Measurements from ENCODE around the gene SHLD1.
"Not testable (repeated sequence)": the region's sequence is repeated elsewhere in the genome, so short reads cannot be mapped to it uniquely, and the experiment has no call there.

SHLD1 gene

DNA sequence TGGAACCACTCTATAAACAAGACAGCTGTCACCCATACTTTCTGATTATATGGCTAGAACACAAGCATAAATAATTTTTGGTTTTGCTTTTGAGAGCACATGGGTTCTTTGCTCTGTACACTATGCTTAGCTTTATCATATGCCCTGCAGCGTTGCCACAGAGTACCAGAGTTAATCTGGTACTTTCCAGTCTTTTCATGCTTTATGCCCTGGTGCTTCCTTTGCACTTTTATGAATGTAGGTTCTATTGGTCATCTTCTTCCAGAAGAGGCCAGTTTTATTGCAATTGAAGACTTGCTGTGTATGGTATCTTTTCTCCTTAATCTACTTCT is 20.8 kb downstream of the SHLD1 start:
- no peak overlapping the region for H3K4me3 ChIP-seq (ENCODE audit: low read depth, low read length)
- TF ChIP-seq, protein P1, sequence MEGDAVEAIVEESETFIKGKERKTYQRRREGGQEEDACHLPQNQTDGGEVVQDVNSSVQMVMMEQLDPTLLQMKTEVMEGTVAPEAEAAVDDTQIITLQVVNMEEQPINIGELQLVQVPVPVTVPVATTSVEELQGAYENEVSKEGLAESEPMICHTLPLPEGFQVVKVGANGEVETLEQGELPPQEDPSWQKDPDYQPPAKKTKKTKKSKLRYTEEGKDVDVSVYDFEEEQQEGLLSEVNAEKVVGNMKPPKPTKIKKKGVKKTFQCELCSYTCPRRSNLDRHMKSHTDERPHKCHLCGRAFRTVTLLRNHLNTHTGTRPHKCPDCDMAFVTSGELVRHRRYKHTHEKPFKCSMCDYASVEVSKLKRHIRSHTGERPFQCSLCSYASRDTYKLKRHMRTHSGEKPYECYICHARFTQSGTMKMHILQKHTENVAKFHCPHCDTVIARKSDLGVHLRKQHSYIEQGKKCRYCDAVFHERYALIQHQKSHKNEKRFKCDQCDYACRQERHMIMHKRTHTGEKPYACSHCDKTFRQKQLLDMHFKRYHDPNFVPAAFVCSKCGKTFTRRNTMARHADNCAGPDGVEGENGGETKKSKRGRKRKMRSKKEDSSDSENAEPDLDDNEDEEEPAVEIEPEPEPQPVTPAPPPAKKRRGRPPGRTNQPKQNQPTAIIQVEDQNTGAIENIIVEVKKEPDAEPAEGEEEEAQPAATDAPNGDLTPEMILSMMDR (IDR thresholded peaks at IDR 0.05; ENCODE audit: control insufficient read depth, extremely low read depth, insufficient read depth): no peak
- no peak for DNase-seq (ENCODE audit: low read depth)

DNA sequence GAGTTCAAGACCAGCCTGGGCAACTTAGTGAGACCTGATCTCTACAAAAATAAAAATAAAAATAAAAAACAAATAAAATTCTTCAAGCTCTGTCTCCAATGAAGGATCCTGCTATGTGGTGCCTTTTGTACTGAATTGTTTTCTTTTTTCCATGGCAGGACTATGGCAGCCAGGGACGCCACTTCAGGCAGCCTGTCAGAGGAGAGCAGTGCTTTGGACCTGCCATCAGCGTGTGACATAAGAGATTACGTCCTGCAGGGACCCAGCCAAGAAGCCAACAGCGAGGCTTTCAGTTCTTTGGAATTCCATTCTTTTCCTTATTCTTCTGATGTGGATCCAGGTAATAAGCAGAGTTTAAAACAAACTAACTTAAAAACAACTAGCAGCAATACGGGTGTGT is 22.5 kb downstream of the SHLD1 start:
- no peak overlapping the region for H3K4me3 ChIP-seq (ENCODE audit: low read depth, low read length)
- TF ChIP-seq, protein P1 (IDR thresholded peaks at IDR 0.05; ENCODE audit: control insufficient read depth, extremely low read depth, insufficient read depth): no peak
- no peak for DNase-seq (ENCODE audit: low read depth)

DNA sequence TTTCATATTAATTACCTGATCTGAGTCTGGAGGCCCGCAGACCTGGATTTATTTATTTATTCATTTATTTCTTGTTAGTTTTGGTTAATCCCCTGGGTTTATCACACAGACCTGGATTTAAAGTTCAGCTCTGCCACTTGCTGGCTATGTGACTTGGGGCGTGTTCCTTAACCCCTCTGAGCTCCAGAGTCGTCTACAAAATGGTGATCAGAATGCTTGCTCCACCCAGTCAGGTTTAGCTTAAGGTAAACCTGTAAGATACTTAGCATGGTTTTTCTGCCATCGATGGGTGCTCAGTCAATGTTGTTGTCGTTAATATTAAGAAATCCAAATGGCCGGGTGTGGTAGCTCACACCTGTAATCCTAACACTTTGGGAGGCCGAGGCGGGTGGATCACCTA is 23.4 kb downstream of the SHLD1 start:
- no peak for DNase-seq (ENCODE audit: low read depth)
- TF ChIP-seq, protein P1 (IDR thresholded peaks at IDR 0.05; ENCODE audit: control insufficient read depth, extremely low read depth, insufficient read depth): no peak
- H3K4me3 ChIP-seq (ENCODE audit: low read depth, low read length): no peak overlapping the region

DNA sequence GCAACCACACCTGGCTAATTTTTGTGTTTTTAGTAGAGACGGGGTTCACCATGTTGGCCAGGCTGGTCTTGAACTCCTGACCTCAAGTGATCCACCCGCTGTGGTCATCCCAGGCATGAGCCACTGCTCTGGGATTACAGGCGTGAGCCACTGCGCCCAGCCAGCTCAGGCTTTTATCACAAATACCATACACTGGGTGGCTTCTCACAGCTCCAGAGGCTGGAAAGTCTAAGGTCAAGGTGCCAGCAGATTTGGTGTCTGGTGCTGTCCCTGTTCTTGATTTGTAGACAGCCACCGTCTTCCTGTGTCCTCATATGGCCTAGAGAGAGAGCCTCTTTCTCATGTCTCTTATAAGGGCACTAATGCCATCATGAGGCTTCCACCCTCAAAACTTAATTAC is 25.9 kb downstream of the SHLD1 start:
- TF ChIP-seq, protein P1 (IDR thresholded peaks at IDR 0.05; ENCODE audit: control insufficient read depth, extremely low read depth, insufficient read depth): no peak
- no peak overlapping the region for H3K4me3 ChIP-seq (ENCODE audit: low read depth, low read length)
- no peak for DNase-seq (ENCODE audit: low read depth)

- TF ChIP-seq, protein P1 (IDR thresholded peaks at IDR 0.05; ENCODE audit: control insufficient read depth, extremely low read depth, insufficient read depth): no peak
- no peak overlapping the region for H3K4me3 ChIP-seq (ENCODE audit: low read depth, low read length)
- peak; percentile 59 for DNase-seq (ENCODE audit: low read depth)
Observed at GRCh38 chr20:5779071-5779900, 29.1 kb downstream of the SHLD1 start.

DNA sequence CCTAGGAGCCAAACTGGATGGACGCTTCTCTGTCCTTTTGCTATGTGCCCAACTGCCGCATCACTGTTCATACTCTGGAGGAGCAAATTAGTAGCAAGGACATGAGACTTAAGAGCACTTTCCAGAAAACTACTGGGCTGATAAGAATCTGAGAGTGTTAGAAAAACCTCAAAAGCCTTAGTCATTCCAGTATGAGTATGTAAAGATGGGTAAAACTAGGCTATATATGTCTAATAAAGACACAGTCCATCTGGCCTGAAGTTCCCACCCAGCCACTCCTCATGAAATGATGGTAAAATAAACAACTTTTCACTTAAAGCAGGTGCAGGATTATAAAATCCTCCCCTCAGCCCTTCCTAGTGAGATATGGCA is 30.6 kb downstream of the SHLD1 start:
- TF ChIP-seq, protein P1 (IDR thresholded peaks at IDR 0.05; ENCODE audit: control insufficient read depth, extremely low read depth, insufficient read depth): no peak
- no peak for DNase-seq (ENCODE audit: low read depth)
- H3K4me3 ChIP-seq (ENCODE audit: low read depth, low read length): no peak overlapping the region

DNA sequence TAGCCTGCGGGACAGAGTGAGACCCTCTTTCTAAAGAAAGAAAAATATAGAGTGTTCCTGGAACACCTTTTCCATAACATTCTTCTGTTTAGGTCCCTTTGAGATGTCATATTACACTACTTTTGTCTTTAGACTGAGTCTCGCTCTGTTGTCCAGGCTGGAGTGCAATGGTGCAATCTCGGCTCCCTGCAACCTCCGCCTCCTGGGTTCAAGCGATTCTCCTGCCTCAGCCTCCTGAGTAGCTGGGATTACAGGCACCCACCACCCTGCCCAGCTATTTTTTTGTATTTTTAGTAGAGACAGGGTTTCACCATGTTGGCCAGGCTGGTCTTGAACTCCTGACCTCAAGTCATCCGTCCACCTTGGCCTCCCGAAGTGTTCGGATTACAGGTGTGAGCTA is 31.2 kb downstream of the SHLD1 start:
- DNase-seq (ENCODE audit: low read depth): not testable (repeated sequence)

More for the DNA sequence above, 31.2 kb downstream of the SHLD1 start:
- H3K4me3 ChIP-seq (ENCODE audit: low read depth, low read length): not testable (repeated sequence)
